ENCODE data around the gene LMAN1L. TPM values are rescaled to one million over a fixed set of nuclear protein-coding genes. Genes with fewer than 3 reads are reported as not detected.

The LMAN1L gene
- total RNA-seq, 1 donor from 2014 or later, result not detected

- DNase-seq, result no peak
Measured at GRCh38 chr15:74794248-74794969, 18.2 kb upstream of the LMAN1L start.

- DNase-seq, result no peak
Measured at GRCh38 chr15:74794970-74795349, 17.7 kb upstream of the LMAN1L start.

GRCh38 chr15:74795966-74796625, 16.5 kb upstream of the LMAN1L start:
- DNase-seq, result no peak

- no peak for DNase-seq
Measured at GRCh38 chr15:74798388-74799254, 14.0 kb upstream of the LMAN1L start.

- DNase-seq, result no peak
Measured at GRCh38 chr15:74799255-74799855, 13.3 kb upstream of the LMAN1L start.

- peak; percentile 79 for DNase-seq
Measured at GRCh38 chr15:74799856-74800558, 12.6 kb upstream of the LMAN1L start.

GRCh38 chr15:74800559-74801094, 12.0 kb upstream of the LMAN1L start:
- DNase-seq, result no peak

- no peak for DNase-seq
Measured at GRCh38 chr15:74801311-74801997, 11.2 kb upstream of the LMAN1L start.

GRCh38 chr15:74802290-74802689, 10.3 kb upstream of the LMAN1L start:
- no peak for DNase-seq

GRCh38 chr15:74802862-74803447, 9.7 kb upstream of the LMAN1L start:
- no peak for DNase-seq

GRCh38 chr15:74804935-74805334, 7.7 kb upstream of the LMAN1L start:
- DNase-seq, result no peak

- DNase-seq, result no peak
Measured at GRCh38 chr15:74807282-74807681, 5.4 kb upstream of the LMAN1L start.

- DNase-seq, result no peak
Measured at GRCh38 chr15:74808078-74808839, 4.4 kb upstream of the LMAN1L start.

GRCh38 chr15:74808840-74809229, 3.8 kb upstream of the LMAN1L start:
- DNase-seq, result no peak

- DNase-seq, result no peak
Measured at GRCh38 chr15:74809242-74809641, 3.4 kb upstream of the LMAN1L start.

GRCh38 chr15:74809956-74810355, 2.7 kb upstream of the LMAN1L start:
- no peak for DNase-seq

- DNase-seq, result no peak
Measured at GRCh38 chr15:74815121-74815934, 2.7 kb downstream of the LMAN1L start.

GRCh38 chr15:74815961-74816360, 3.3 kb downstream of the LMAN1L start:
- no peak for DNase-seq

- DNase-seq, result no peak
Measured at GRCh38 chr15:74816624-74817369, 4.2 kb downstream of the LMAN1L start.
